Gastrocnemius medialis (tissue), 4 donors: Measurements from ENCODE around the gene WNT7B. TPM values are rescaled to one million over a fixed set of nuclear protein-coding genes. Genes with fewer than 3 reads are reported as not detected.

Experiments
- ATAC-seq, 2 donors: fragments of 150-250 bp; one replicate each; pipeline ENCODE4 v1.9.1; 2016
- DNase-seq, 2 donors: peaks; one replicate each; pipeline ENCODE4 v3.0.0-alpha.2; 2019
- H3K27ac ChIP-seq, 4 donors: fragments of 200-600 bp; sonication (generic); 1 replicate in 1 of 4; 2 replicates in 3 of 4; pipeline ENCODE4 v1.5.1; 2016 to 2018; ENCODE audit warnings: mild to moderate bottlenecking in 2 of 4, moderate library complexity in 1 of 4
- H3K27me3 ChIP-seq, 3 donors: fragments of 200-600 bp; sonication (generic) in 2 of 3; 1 replicate in 1 of 3; 2 replicates in 2 of 3; pipeline versions ENCODE4 v1.5.1 to v1.6.0; 2016 to 2019; ENCODE audit warnings: mild to moderate bottlenecking in 1 of 3, moderate library complexity in 1 of 3
- H3K36me3 ChIP-seq, 2 donors: fragments of 200-600 bp; sonication (generic) in 1 of 2; one replicate each; pipeline ENCODE4 v1.5.1; 2017 to 2018
- H3K4me1 ChIP-seq, 2 donors: fragments of 200-600 bp; sonication (generic) in 1 of 2; one replicate each; pipeline ENCODE4 v1.5.1; 2016 to 2017; ENCODE audit warnings: mild to moderate bottlenecking in 2 of 2
- H3K4me3 ChIP-seq, 4 donors: fragments of 200-600 bp; sonication (generic) in 3 of 4; 1 replicate in 1 of 4; 2 replicates in 3 of 4; pipeline ENCODE4 v1.5.1; 2016 to 2019; ENCODE audit warnings: mild to moderate bottlenecking in 2 of 4
- H3K9me3 ChIP-seq, 3 donors: fragments of 200-600 bp; sonication (generic) in 2 of 3; 1 replicate in 1 of 3; 2 replicates in 2 of 3; pipeline ENCODE4 v1.5.1; 2016 to 2019
- POLR2A ChIP-seq, 2 donors: fragments of 450-650 bp; IDR thresholded peaks; one replicate each; pipeline ENCODE4 v1.6.1; 2017; ENCODE audit warnings: antibody characterized with exemption in 2 of 2, mild to moderate bottlenecking in 2 of 2, moderate library complexity in 2 of 2
- in situ Hi-C, 4 donors: fragments of 200-750 bp; cut with MboI; loops; one replicate each; pipeline versions ENCODE4 v1.15.0 to v1.8.0; 2017; ENCODE audit warnings: low sequenced_read_pairs in 4 of 4
- intact Hi-C: fragments of 100-400 bp; cut with DNase I; formaldehyde crosslinking; loops from one replicate; pipeline ENCODE4 v1.15.1; 2023; ENCODE audit warnings: low total_unique reads
- total RNA-seq, 4 donors: library from RNA; depleted of rRNA; stranded (reverse); fragments of >200 nt; gene quantifications; one replicate each; pipeline versions ENCODE4 v1.1.0 to v1.2.3, GENCODE V29; 2016
- TF ChIP-seq, protein P1 (sequence below), 5 experiments: fragments of 450-650 bp in 3 of 5; fragments of 200-600 bp in 2 of 5; sonication (generic) in 2 of 5; IDR thresholded peaks in 4 of 5; conservative IDR thresholded peaks in 1 of 5; 1 replicate in 4 of 5; 2 replicates in 1 of 5; pipeline ENCODE4 v1.5.1; 2016 to 2019; ENCODE audit warnings: antibody characterized with exemption in 5 of 5, mild to moderate bottlenecking in 3 of 5, moderate library complexity in 3 of 5

The WNT7B gene
- total RNA-seq, 4 donors from 2014 or later: not detected

DNA sequence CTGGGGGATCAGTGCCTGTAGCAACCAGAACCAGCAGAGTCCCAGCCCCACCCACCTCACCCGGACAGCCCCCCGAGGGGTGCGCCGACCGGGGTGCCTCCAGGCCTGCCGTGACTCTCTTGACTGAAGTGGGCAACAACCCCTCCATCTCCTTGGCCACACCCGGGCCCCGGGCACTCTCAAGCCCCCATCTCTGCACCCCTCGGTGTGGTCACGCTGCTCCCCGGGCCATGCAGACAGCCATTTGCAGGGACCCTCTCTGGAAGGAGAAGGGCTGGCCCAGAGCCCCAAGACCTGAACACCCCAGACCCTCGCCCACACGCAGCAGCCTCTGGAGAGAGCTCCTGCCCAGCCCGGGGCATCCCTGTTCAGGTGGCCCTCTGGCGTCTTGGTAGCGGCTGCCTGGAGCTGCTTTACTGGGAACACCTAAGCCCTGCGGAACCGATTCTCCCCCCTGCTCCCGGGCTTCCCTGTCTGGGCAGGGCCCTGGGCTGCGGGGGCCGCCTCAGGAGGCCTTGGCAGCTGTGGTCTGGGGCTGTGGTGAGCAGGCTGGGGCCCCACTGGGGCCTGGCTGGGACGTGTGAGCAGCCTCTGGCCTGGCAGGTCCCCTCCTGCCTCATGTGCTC, 84.9 kb downstream of the WNT7B start:
- intact Hi-C loops: no loop called here
- DNase-seq (no peak), ATAC-seq (no peak)
- TF ChIP-seq, protein P1, sequence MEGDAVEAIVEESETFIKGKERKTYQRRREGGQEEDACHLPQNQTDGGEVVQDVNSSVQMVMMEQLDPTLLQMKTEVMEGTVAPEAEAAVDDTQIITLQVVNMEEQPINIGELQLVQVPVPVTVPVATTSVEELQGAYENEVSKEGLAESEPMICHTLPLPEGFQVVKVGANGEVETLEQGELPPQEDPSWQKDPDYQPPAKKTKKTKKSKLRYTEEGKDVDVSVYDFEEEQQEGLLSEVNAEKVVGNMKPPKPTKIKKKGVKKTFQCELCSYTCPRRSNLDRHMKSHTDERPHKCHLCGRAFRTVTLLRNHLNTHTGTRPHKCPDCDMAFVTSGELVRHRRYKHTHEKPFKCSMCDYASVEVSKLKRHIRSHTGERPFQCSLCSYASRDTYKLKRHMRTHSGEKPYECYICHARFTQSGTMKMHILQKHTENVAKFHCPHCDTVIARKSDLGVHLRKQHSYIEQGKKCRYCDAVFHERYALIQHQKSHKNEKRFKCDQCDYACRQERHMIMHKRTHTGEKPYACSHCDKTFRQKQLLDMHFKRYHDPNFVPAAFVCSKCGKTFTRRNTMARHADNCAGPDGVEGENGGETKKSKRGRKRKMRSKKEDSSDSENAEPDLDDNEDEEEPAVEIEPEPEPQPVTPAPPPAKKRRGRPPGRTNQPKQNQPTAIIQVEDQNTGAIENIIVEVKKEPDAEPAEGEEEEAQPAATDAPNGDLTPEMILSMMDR (IDR thresholded peaks at IDR 0.05 in 4 of 5, conservative IDR thresholded peaks at IDR 0.05 in 1 of 5): no peak
- no peak for TF ChIP-seq POLR2A (IDR thresholded peaks at IDR 0.05)
- in situ Hi-C loops: no loop called here
- no peaks in the 10 kb centered on the region for H3K4me1 ChIP-seq
- no peak overlapping the region for H3K27ac ChIP-seq
- H3K27me3 ChIP-seq: peaks cover 23 to 36% (median 27%) of the 10 kb centered on the region in 3 donors
- H3K4me3 ChIP-seq: no peak overlapping the region
- H3K36me3 ChIP-seq: no peaks in the 10 kb centered on the region
- no peaks in the 10 kb centered on the region for H3K9me3 ChIP-seq

- ATAC-seq (no peak), DNase-seq (no peak)
- no peak overlapping the region for H3K27ac ChIP-seq
- peaks cover 23 to 36% (median 27%) of the 10 kb centered on the region in 3 donors for H3K27me3 ChIP-seq
- H3K4me3 ChIP-seq: no peak overlapping the region
- no peak for TF ChIP-seq POLR2A (IDR thresholded peaks at IDR 0.05)
- H3K4me1 ChIP-seq: no peaks in the 10 kb centered on the region
- no peaks in the 10 kb centered on the region for H3K36me3 ChIP-seq
- intact Hi-C loops (no loop called here), in situ Hi-C loops (no loop called here)
- no peaks in the 10 kb centered on the region for H3K9me3 ChIP-seq
Observed at GRCh38 chr22:45891471-45891995, 85.4 kb downstream of the WNT7B start.

DNA sequence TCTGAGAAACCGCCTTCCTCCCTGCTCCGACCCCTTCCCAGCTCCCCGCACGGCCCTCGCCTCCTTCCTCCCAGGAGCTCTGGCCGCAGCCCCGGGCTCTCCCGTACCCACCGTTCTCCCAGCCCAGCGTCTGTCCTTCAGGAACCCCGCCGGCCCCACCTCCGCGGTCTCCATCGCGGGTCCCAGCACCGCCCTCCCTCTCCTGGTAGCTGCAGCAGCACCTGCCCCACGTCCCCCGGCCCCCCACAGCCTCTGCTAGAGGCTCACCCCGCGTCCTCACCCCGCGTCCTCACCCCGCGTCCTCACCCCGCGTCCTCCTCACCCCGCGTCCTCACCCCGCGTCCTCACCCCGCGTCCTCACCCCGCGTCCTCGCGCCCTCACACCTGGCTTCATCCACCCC, 85.9 kb downstream of the WNT7B start:
- DNase-seq (no peak), ATAC-seq (no peak)
- Histone ChIP-seq H3K4me3 (no peak overlapping the region), H3K4me1 (no peaks in the 10 kb centered on the region), H3K36me3 (no peaks in the 10 kb centered on the region), H3K27ac (no peak overlapping the region), H3K27me3 (peaks cover 23 to 40% (median 27%) of the 10 kb centered on the region in 3 donors), H3K9me3 (no peaks in the 10 kb centered on the region)
- TF ChIP-seq, protein P1 (IDR thresholded peaks at IDR 0.05 in 4 of 5, conservative IDR thresholded peaks at IDR 0.05 in 1 of 5): no peak
- TF ChIP-seq POLR2A (IDR thresholded peaks at IDR 0.05): no peak
- in situ Hi-C loops (no loop called here), intact Hi-C loops (no loop called here)

- Histone ChIP-seq H3K9me3 (no peaks in the 10 kb centered on the region), H3K36me3 (no peaks in the 10 kb centered on the region), H3K27me3 (peaks cover 23 to 47% (median 27%) of the 10 kb centered on the region in 3 donors), H3K27ac (no peak overlapping the region), H3K4me1 (no peaks in the 10 kb centered on the region), H3K4me3 (no peak overlapping the region)
- DNase-seq (no peak), ATAC-seq (no peak)
- in situ Hi-C loops: no loop called here
- TF ChIP-seq, protein P1 (IDR thresholded peaks at IDR 0.05 in 4 of 5, conservative IDR thresholded peaks at IDR 0.05 in 1 of 5): no peak
- no peak for TF ChIP-seq POLR2A (IDR thresholded peaks at IDR 0.05)
- intact Hi-C loops: no loop called here
Observed at GRCh38 chr22:45890351-45890635, 86.7 kb downstream of the WNT7B start.

- DNase-seq (no peak), ATAC-seq (no peak)
- no peak overlapping the region for H3K27ac ChIP-seq
- TF ChIP-seq, protein P1 (IDR thresholded peaks at IDR 0.05 in 4 of 5, conservative IDR thresholded peaks at IDR 0.05 in 1 of 5): no peak
- TF ChIP-seq POLR2A (IDR thresholded peaks at IDR 0.05): no peak
- intact Hi-C loops: no loop called here
- no peaks in the 10 kb centered on the region for H3K9me3 ChIP-seq
- H3K36me3 ChIP-seq: no peaks in the 10 kb centered on the region
- H3K4me1 ChIP-seq: no peaks in the 10 kb centered on the region
- H3K4me3 ChIP-seq: no peak overlapping the region
- in situ Hi-C loops: no loop called here
- H3K27me3 ChIP-seq: peaks cover 23 to 52% (median 27%) of the 10 kb centered on the region in 3 donors
Observed at GRCh38 chr22:45889539-45890350, 87.2 kb downstream of the WNT7B start.
